Right cardiac atrium (tissue), 5 donors: ENCODE data around the gene PREPL. TPM values are rescaled to one million over a fixed set of nuclear protein-coding genes. Genes with fewer than 3 reads are reported as not detected.

Source experiments
- ATAC-seq, 2 donors: fragments of 200-7000 bp; cut with Tn5 transposase; one replicate each; pipeline versions ENCODE4 v1.8.0 to v1.9.1; 2020; ENCODE audit warnings: moderate library complexity in 2 of 2, mild to moderate bottlenecking in 1 of 2
- DNase-seq, 3 donors: peaks; one replicate each; pipeline ENCODE4 v3.0.0-alpha.2; 2020
- H3K27ac ChIP-seq: one replicate; pipeline ENCODE4 v1.5.1; 2013; ENCODE audit warnings: mild to moderate bottlenecking, low read length, control low read depth, moderate library complexity
- H3K27me3 ChIP-seq: one replicate; pipeline ENCODE4 v1.6.1; 2013; ENCODE audit not compliant: control insufficient read depth, insufficient read depth
- H3K4me1 ChIP-seq: one replicate; pipeline ENCODE4 v1.6.1; 2013; ENCODE audit warnings: low read length; ENCODE audit not compliant: control insufficient read depth, insufficient read depth
- H3K4me3 ChIP-seq: one replicate; pipeline ENCODE4 v1.5.1; 2013; ENCODE audit warnings: low read length, control low read depth
- H3K9me3 ChIP-seq: one replicate; pipeline ENCODE4 v1.6.1; 2013; ENCODE audit warnings: low read length; ENCODE audit not compliant: control insufficient read depth
- WGBS: extraction: QIAGEN DNeasy Blood & Tissue Kit; methylation state at CpG from one replicate; pipeline ENCODE4 v1.1.7; 2013; 5-methylcytosine and 5-hydroxymethylcytosine counted together
- intact Hi-C, 4 donors: fragments of 100-400 bp; cut with DNase I; formaldehyde crosslinking; loops; one replicate each; pipeline versions ENCODE4 v1.11.0 to v1.14.0; 2022 to 2023
- polyA plus RNA-seq: library from polyadenylated mRNA; stranded (reverse); fragments of 200-250 nt; gene quantifications from one replicate; pipeline ENCODE4 v1.2.3, GENCODE V29; 2013
- total RNA-seq, 4 donors: library from RNA; stranded (reverse); fragmentation: NEBNext Ultra II Directional; extraction: Animal tissue kit (Norgen Biotek cat#: 25700); gene quantifications; one replicate each; pipeline ENCODE4 v1.2.1, GENCODE V29; 2021
- donor health status: healthy with polysubstance abuse.
- donor health status: DM: no; HTN: yes; CAD: no.
- donor health status: DM: no; HTN: no; CAD: no.
- donor health status: DM: no; HTN: yes; CAD: no; lungs with severe emphysema.
- donor health status: DM: yes; HTN: yes; CAD: no.

Gene PREPL
- total and polyA plus RNA-seq, 5 donors, result 36.3 to 104 (median 98.3) TPM

GRCh38 chr2:44296653-44297052 is 64.6 kb downstream of the PREPL start:
- ATAC-seq (no peak), DNase-seq (no peak)
- 80% methylated on average over 5 of the region's 5 CpGs for WGBS
- Histone ChIP-seq H3K27ac (no peak overlapping the region), H3K4me1 (peaks cover under 1% of the 10 kb centered on the region), H3K9me3 (no peaks in the 10 kb centered on the region), H3K4me3 (no peak overlapping the region), H3K27me3 (no peaks in the 10 kb centered on the region)
- intact Hi-C loops, result no loop called here

GRCh38 chr2:44295633-44296359 is 65.5 kb downstream of the PREPL start:
- intact Hi-C loops, result no loop called here
- Histone ChIP-seq H3K9me3 (no peaks in the 10 kb centered on the region), H3K27me3 (no peaks in the 10 kb centered on the region), H3K4me3 (no peak overlapping the region), H3K27ac (no peak overlapping the region), H3K4me1 (peaks cover 4% of the 10 kb centered on the region)
- ATAC-seq (no peak), DNase-seq (no peak)
- WGBS, result 84% methylated on average over 8 of the region's 8 CpGs

GRCh38 chr2:44295113-44295512 is 66.2 kb downstream of the PREPL start:
- Histone ChIP-seq H3K4me3 (no peak overlapping the region), H3K4me1 (peaks cover 4% of the 10 kb centered on the region), H3K27ac (no peak overlapping the region), H3K27me3 (no peaks in the 10 kb centered on the region), H3K9me3 (no peaks in the 10 kb centered on the region)
- DNase-seq (no peak), ATAC-seq (no peak)
- intact Hi-C loops, result no loop called here
- WGBS, result 84% methylated on average over 5 of the region's 5 CpGs

- intact Hi-C loops, result loop anchor here in 1 of 4 donors (5.0 kb wide), 1 partner anchor 34 kb away; no protein-coding TSS in a partner anchor
- WGBS, result 40% methylated on average over 8 of the region's 8 CpGs
- H3K9me3 ChIP-seq, result no peaks in the 10 kb centered on the region
- no peak overlapping the region for H3K4me3 ChIP-seq
- DNase-seq, result no peak
- H3K27me3 ChIP-seq, result no peaks in the 10 kb centered on the region
- no peak overlapping the region for H3K27ac ChIP-seq
- peaks cover 4% of the 10 kb centered on the region for H3K4me1 ChIP-seq
- peak; percentile 69 to 79 for ATAC-seq
Observed at GRCh38 chr2:44291281-44292248, 69.7 kb downstream of the PREPL start.

- no peak for ATAC-seq
- intact Hi-C loops, result loop anchor here in 1 of 4 donors (5.0 kb wide), 1 partner anchor 33 kb away; no protein-coding TSS in a partner anchor
- WGBS, result 90% methylated on average over 4 of the region's 4 CpGs
Observed at GRCh38 chr2:44290261-44290660, 71.0 kb downstream of the PREPL start.

GRCh38 chr2:44286884-44287638 is 74.2 kb downstream of the PREPL start:
- H3K27me3 ChIP-seq, result no peaks in the 10 kb centered on the region
- no peak for ATAC-seq
- WGBS, result 85% methylated on average over 6 of the region's 6 CpGs

More at GRCh38 chr2:44290261-44290660, 71.0 kb downstream of the PREPL start:
- H3K27me3 ChIP-seq, result no peaks in the 10 kb centered on the region
- no peak overlapping the region for H3K27ac ChIP-seq
- no peak for DNase-seq
- peaks cover 4% of the 10 kb centered on the region for H3K4me1 ChIP-seq
- no peaks in the 10 kb centered on the region for H3K9me3 ChIP-seq
- H3K4me3 ChIP-seq, result no peak overlapping the region

GRCh38 chr2:44286119-44286883 is 75.0 kb downstream of the PREPL start:
- Histone ChIP-seq H3K9me3 (no peaks in the 10 kb centered on the region), H3K27ac (no peak overlapping the region), H3K4me3 (no peak overlapping the region), H3K27me3 (no peaks in the 10 kb centered on the region), H3K4me1 (no peaks in the 10 kb centered on the region)
- ATAC-seq (no peak), DNase-seq (no peak)
- 96% methylated on average over 26 of the region's 26 CpGs for WGBS
- intact Hi-C loops, result no loop called here

More at GRCh38 chr2:44286884-44287638, 74.2 kb downstream of the PREPL start:
- H3K9me3 ChIP-seq, result no peaks in the 10 kb centered on the region
- no peak overlapping the region for H3K4me3 ChIP-seq
- no peak overlapping the region for H3K27ac ChIP-seq
- peaks cover 4% of the 10 kb centered on the region for H3K4me1 ChIP-seq
- DNase-seq, result no peak
- intact Hi-C loops, result no loop called here

- Histone ChIP-seq H3K27ac (no peak overlapping the region), H3K4me1 (no peaks in the 10 kb centered on the region), H3K4me3 (no peak overlapping the region), H3K9me3 (no peaks in the 10 kb centered on the region), H3K27me3 (no peaks in the 10 kb centered on the region)
- ATAC-seq (no peak), DNase-seq (no peak)
- intact Hi-C loops, result no loop called here
- 85% methylated on average over 5 of the region's 5 CpGs for WGBS
Observed at GRCh38 chr2:44285174-44285573, 76.1 kb downstream of the PREPL start.

- no peaks in the 10 kb centered on the region for H3K4me1 ChIP-seq
- no peaks in the 10 kb centered on the region for H3K27me3 ChIP-seq
- H3K27ac ChIP-seq, result no peak overlapping the region
- intact Hi-C loops, result no loop called here
- no peaks in the 10 kb centered on the region for H3K9me3 ChIP-seq
- DNase-seq (no peak), ATAC-seq (no peak)
- no peak overlapping the region for H3K4me3 ChIP-seq
- WGBS, result 98% methylated on average over 1 of the region's 1 CpG
Observed at GRCh38 chr2:44283116-44283666, 78.1 kb downstream of the PREPL start.

GRCh38 chr2:44280869-44281268 is 80.4 kb downstream of the PREPL start:
- 84% methylated on average over 1 of the region's 1 CpG for WGBS
- Histone ChIP-seq H3K27me3 (no peaks in the 10 kb centered on the region), H3K4me1 (no peaks in the 10 kb centered on the region), H3K9me3 (no peaks in the 10 kb centered on the region), H3K4me3 (no peak overlapping the region), H3K27ac (no peak overlapping the region)
- intact Hi-C loops, result no loop called here
- no peak for ATAC-seq
- DNase-seq, result no peak
